IMR-90 (cell line): ENCODE measurements around the gene MEGF6. TPM values are rescaled to one million over a fixed set of nuclear protein-coding genes. Genes with fewer than 3 reads are reported as not detected.
A peak's percentile ranks its signal among the peaks of the same experiment; 100 is the strongest.

Source experiments
- ATAC-seq: fragments of 200-7000 bp; cut with Tn5 transposase; 2 replicates; pipeline ENCODE4 v1.9.1; 2020; ENCODE audit warnings: low read depth, mild to moderate bottlenecking, moderate library complexity
- BruUV-seq: library from RNA; stranded (reverse); fragments of 400-500 nt; replicated peaks from 2 replicates; lab custom pipeline; 2021; lab: Mats Ljungman, UMichigan
- CTCF ChIA-PET: fragments of 300-600 bp; formaldehyde crosslinking; extraction: SDS; loops from one replicate; lab custom pipeline; 2021; ENCODE audit warnings: antibody characterized with exemption; lab: Yijun Ruan, JAX
- POLR2A ChIA-PET: fragments of 300-600 bp; sonication (Branson Sonifier 250); formaldehyde crosslinking; loops from one replicate; lab custom pipeline; 2022; ENCODE audit warnings: antibody characterized with exemption; ENCODE audit not compliant: unreplicated experiment; lab: Charles Lee
- DNase-seq: peaks from one replicate; pipeline ENCODE4 v3.0.0; 2013
- H2AFZ ChIP-seq: replicated peaks from 2 replicates; pipeline ENCODE3; 2013; ENCODE audit warnings: low read length, mild to moderate bottlenecking; ENCODE audit not compliant: poor library complexity
- H2AK5ac ChIP-seq: 2 replicates; pipeline ENCODE4 v1.6.1; 2013; ENCODE audit warnings: low read depth, low read length, inconsistent platforms
- H2AK9ac ChIP-seq: replicated peaks from 2 replicates; pipeline ENCODE3; 2013; ENCODE audit warnings: mild to moderate bottlenecking, low read depth, low read length, moderate library complexity; ENCODE audit not compliant: poor library complexity
- H2BK120ac ChIP-seq: 2 replicates; pipeline ENCODE4 v1.6.1; 2013; ENCODE audit warnings: low read depth, low read length, inconsistent platforms
- H2BK15ac ChIP-seq: 3 replicates; pipeline ENCODE4 v1.6.1; 2013; ENCODE audit warnings: low read depth, low read length, inconsistent platforms
- H2BK20ac ChIP-seq: 2 replicates; pipeline ENCODE4 v1.6.1; 2013; ENCODE audit warnings: low read depth, mild to moderate bottlenecking, inconsistent platforms, low read length, moderate library complexity
- H2BK5ac ChIP-seq: 2 replicates; pipeline ENCODE4 v1.6.1; 2013; ENCODE audit warnings: mild to moderate bottlenecking, low read depth, low read length, inconsistent platforms; ENCODE audit not compliant: poor library complexity, severe bottlenecking
- H3K14ac ChIP-seq: replicated peaks from 2 replicates; pipeline ENCODE4 v1.6.1; 2013; ENCODE audit warnings: low read depth, low read length, inconsistent platforms
- H3K18ac ChIP-seq: 2 replicates; pipeline ENCODE4 v1.6.1; 2013; ENCODE audit warnings: low read depth, low read length, control low read depth
- H3K23ac ChIP-seq: 2 replicates; pipeline ENCODE4 v1.6.1; 2013; ENCODE audit warnings: low read depth, low read length, inconsistent platforms
- H3K27ac ChIP-seq: 2 replicates; pipeline ENCODE4 v1.5.1; 2013; ENCODE audit warnings: mild to moderate bottlenecking, control low read depth, low read length; ENCODE audit not compliant: insufficient read depth
- H3K27me3 ChIP-seq: 2 replicates; pipeline ENCODE4 v1.6.1; 2013; ENCODE audit warnings: low read length; ENCODE audit not compliant: control insufficient read depth, insufficient read depth
- H3K36me3 ChIP-seq: 2 replicates; pipeline ENCODE4 v1.6.1; 2013; ENCODE audit warnings: low read length, mixed read lengths; ENCODE audit not compliant: control insufficient read depth, insufficient read depth
- H3K4ac ChIP-seq: 2 replicates; pipeline ENCODE4 v1.6.1; 2013; ENCODE audit warnings: low read depth, low read length, inconsistent platforms
- H3K4me1 ChIP-seq: 2 replicates; pipeline ENCODE4 v1.6.1; 2013; ENCODE audit warnings: low read length, mixed read lengths; ENCODE audit not compliant: control insufficient read depth, insufficient read depth
- H3K4me2 ChIP-seq: 2 replicates; pipeline ENCODE4 v1.6.1; 2013; ENCODE audit warnings: low read depth, mild to moderate bottlenecking, control low read depth, low read length, moderate library complexity
- H3K4me3 ChIP-seq: 2 replicates; pipeline ENCODE4 v1.5.1; 2013; ENCODE audit warnings: low read depth, mild to moderate bottlenecking, control low read depth, low read length, moderate library complexity; ENCODE audit not compliant: insufficient read depth
- H3K56ac ChIP-seq: 2 replicates; pipeline ENCODE4 v1.6.1; 2013; ENCODE audit warnings: low read length, inconsistent platforms; ENCODE audit not compliant: insufficient read depth; ENCODE audit errors: extremely low read depth
- H3K79me1 ChIP-seq, 2 experiments: 2 replicates each; pipeline ENCODE4 v1.6.1; 2013; ENCODE audit warnings: low read length in 2 of 2, inconsistent platforms in 1 of 2, low read depth in 1 of 2
- H3K9ac ChIP-seq: 2 replicates; pipeline ENCODE4 v1.6.1; 2013; ENCODE audit warnings: low read depth, low read length, control low read depth
- H3K9me1 ChIP-seq: 2 replicates; pipeline ENCODE4 v1.6.1; 2013; ENCODE audit warnings: low read length, inconsistent platforms; ENCODE audit not compliant: insufficient read depth
- H3K9me3 ChIP-seq: 2 replicates; pipeline ENCODE4 v1.6.1; 2013; ENCODE audit warnings: low read length; ENCODE audit not compliant: control insufficient read depth, insufficient read depth
- H4K20me1 ChIP-seq: 2 replicates; pipeline ENCODE4 v1.6.1; 2013; ENCODE audit warnings: low read length, inconsistent platforms; ENCODE audit not compliant: insufficient read depth
- H4K5ac ChIP-seq: 2 replicates; pipeline ENCODE4 v1.6.1; 2013; ENCODE audit warnings: mild to moderate bottlenecking, low read depth, low read length, control low read depth
- H4K8ac ChIP-seq, 2 experiments: 2 replicates each; pipeline ENCODE4 v1.6.1; 2013; ENCODE audit warnings: low read depth in 2 of 2, low read length in 2 of 2, control low read depth in 1 of 2, inconsistent platforms in 1 of 2
- H4K91ac ChIP-seq: 2 replicates; pipeline ENCODE4 v1.6.1; 2013; ENCODE audit warnings: low read depth, low read length, inconsistent platforms; ENCODE audit not compliant: insufficient read depth
- BHLHE40 ChIP-seq: fragments of 150-350 bp; IDR thresholded peaks from 2 replicates; pipeline ENCODE4 v1.6.1; 2016; ENCODE audit warnings: mild to moderate bottlenecking, low read depth, low read length
- CEBPB ChIP-seq: IDR thresholded peaks from 2 replicates; pipeline ENCODE4 v1.6.1; 2012; ENCODE audit warnings: low read depth, low read length, improper control_type of control experiment
- CHD1 ChIP-seq: IDR thresholded peaks from 2 replicates; pipeline ENCODE4 v1.6.1; 2012; ENCODE audit warnings: low read depth, low read length, improper control_type of control experiment
- ELK1 ChIP-seq: fragments of 150-350 bp; IDR thresholded peaks from 2 replicates; pipeline ENCODE4 v1.6.1; 2016; ENCODE audit warnings: low read depth, mild to moderate bottlenecking, low read length, moderate library complexity, borderline replicate concordance
- MAFK ChIP-seq: IDR thresholded peaks from 2 replicates; pipeline ENCODE4 v1.6.1; 2012; ENCODE audit warnings: low read depth, low read length, improper control_type of control experiment
- MAZ ChIP-seq: IDR thresholded peaks from 2 replicates; pipeline ENCODE4 v1.6.1; 2012; ENCODE audit warnings: low read depth, mild to moderate bottlenecking, low read length, improper control_type of control experiment, moderate library complexity, borderline replicate concordance
- MXI1 ChIP-seq: IDR thresholded peaks from 2 replicates; pipeline ENCODE4 v1.6.1; 2012; ENCODE audit warnings: low read depth, mild to moderate bottlenecking, low read length, moderate library complexity, borderline replicate concordance
- NFE2L2 ChIP-seq: fragments of 150-350 bp; IDR thresholded peaks from 2 replicates; pipeline ENCODE4 v1.6.1; 2016; ENCODE audit warnings: low read depth, mild to moderate bottlenecking, low read length
- RAD21 ChIP-seq: IDR thresholded peaks from 2 replicates; pipeline ENCODE4 v1.6.1; 2012; ENCODE audit warnings: low read length, improper control_type of control experiment
- RCOR1 ChIP-seq: IDR thresholded peaks from 2 replicates; pipeline ENCODE4 v1.6.1; 2012; ENCODE audit warnings: mild to moderate bottlenecking, low read length, improper control_type of control experiment; ENCODE audit not compliant: insufficient replicate concordance
- RFX5 ChIP-seq: IDR thresholded peaks from 2 replicates; pipeline ENCODE4 v1.8.0; 2012; ENCODE audit warnings: low read depth, mild to moderate bottlenecking, low read length, moderate library complexity
- SMC3 ChIP-seq: fragments of 150-350 bp; IDR thresholded peaks from 2 replicates; pipeline ENCODE4 v1.6.1; 2016; ENCODE audit warnings: low read depth, mild to moderate bottlenecking, antibody characterized with exemption, low read length, moderate library complexity
- USF2 ChIP-seq: fragments of 150-350 bp; IDR thresholded peaks from 2 replicates; pipeline ENCODE4 v1.6.1; 2017; ENCODE audit warnings: mild to moderate bottlenecking, antibody characterized with exemption, low read length, low read depth
- WGBS, 2 experiments: methylation state at CpG; one replicate each; pipeline versions ENCODE4 v1.1.5 to v1.1.7; 2013; ENCODE audit warnings: missing lambda C conversion rate in 2 of 2; ENCODE audit not compliant: insufficient read length in 1 of 2; ENCODE audit errors: extremely low coverage in 2 of 2; 5-methylcytosine and 5-hydroxymethylcytosine counted together
- dilution Hi-C: fragments of 300-500 bp; cut with HindIII; formaldehyde crosslinking; loops from one replicate; pipeline ENCODE4 v1.14.3; 2018; ENCODE audit warnings: low sequenced_read_pairs; ENCODE audit not compliant: unreplicated experiment
- in situ Hi-C: fragments of 300-500 bp; cut with MboI; formaldehyde crosslinking; loops from 3 replicates; pipeline ENCODE4 v1.14.3; 2019; ENCODE audit warnings: low sequenced_read_pairs, inconsistent platforms, mixed read lengths
- intact Hi-C: fragments of 100-400 bp; cut with micrococcal nuclease; formaldehyde crosslinking; loops from 2 replicates; pipeline ENCODE4 v1.10.0; 2022
- polyA plus RNA-seq, 3 experiments: library from polyadenylated mRNA; depleted of rRNA; stranded (reverse); fragments of >200 nt; gene quantifications; 2 replicates each; pipeline ENCODE4 v1.2.3, GENCODE V29; 2012; ENCODE audit warnings: low replicate concordance in 1 of 3
- total RNA-seq: library from RNA; depleted of rRNA; stranded (reverse); fragments of >200 nt; gene quantifications from 2 replicates; pipeline ENCODE4 v1.2.3, GENCODE V29; 2012
- TF ChIP-seq, protein P1 (sequence below): conservative IDR thresholded peaks from 2 replicates; pipeline ENCODE4 v1.5.1; 2012; ENCODE audit warnings: mild to moderate bottlenecking, low read depth, low read length, improper control_type of control experiment

Gene MEGF6
- total and polyA plus RNA-seq, 2 of the 4 experiments (the other 2 are of a cell fraction), result 0.72 to 4.1 TPM

GRCh38 chr1:3542676-3543075 lies 68.6 kb downstream of the MEGF6 start:
- Histone ChIP-seq H3K4me1 (peaks cover 32% of the 10 kb centered on the region), H2AFZ (peak overlapping the region; percentile 91), H3K27me3 (no peaks in the 10 kb centered on the region), H4K5ac (peak overlapping the region; percentile 90), H3K23ac (peak overlapping the region; percentile 86), H2BK15ac (peak overlapping the region; percentile 96; the same call in 2 of the 3 replicates), H3K4ac (peak overlapping the region; percentile 98), H3K27ac (peak overlapping the region; percentile 96), H3K14ac (peak overlapping the region; percentile 95), H2BK5ac (peak overlapping the region; percentile 98), H4K91ac (peak overlapping the region; percentile 98), H3K9me3 (no peaks in the 10 kb centered on the region; the same call in 1 of the 2 replicates), H2BK20ac (peak overlapping the region; percentile 87), H4K8ac (peak overlapping the region; percentile 95), H3K4me2 (no peak overlapping the region; the same call in 1 of the 2 replicates), H3K36me3 (no peaks in the 10 kb centered on the region), H3K18ac (peak overlapping the region; percentile 92), H3K56ac (peak overlapping the region; percentile 22), H4K20me1 (no peaks in the 10 kb centered on the region), H3K9ac (peak overlapping the region; percentile 53), H2AK9ac (peak overlapping the region; percentile 94), H2BK120ac (peak overlapping the region; percentile 99), H3K4me3 (no peak overlapping the region), H3K79me1 (no peaks in the 10 kb centered on the region), H3K9me1 (0 out of 2 replicates have a peak, but pooled peaks cover 2% of the 10 kb centered on the region), H2AK5ac (peak overlapping the region; percentile 92)
- no peak for TF ChIP-seq RFX5
- no peak for TF ChIP-seq CEBPB
- no peak for TF ChIP-seq NFE2L2
- no peak for TF ChIP-seq RAD21
- no peak for TF ChIP-seq BHLHE40
- no peak for TF ChIP-seq MAZ
- TF ChIP-seq USF2, result no peak
- TF ChIP-seq ELK1, result no peak
- TF ChIP-seq MAFK, result no peak
- no peak for TF ChIP-seq CHD1
- TF ChIP-seq MXI1, result no peak
- TF ChIP-seq, protein P1, sequence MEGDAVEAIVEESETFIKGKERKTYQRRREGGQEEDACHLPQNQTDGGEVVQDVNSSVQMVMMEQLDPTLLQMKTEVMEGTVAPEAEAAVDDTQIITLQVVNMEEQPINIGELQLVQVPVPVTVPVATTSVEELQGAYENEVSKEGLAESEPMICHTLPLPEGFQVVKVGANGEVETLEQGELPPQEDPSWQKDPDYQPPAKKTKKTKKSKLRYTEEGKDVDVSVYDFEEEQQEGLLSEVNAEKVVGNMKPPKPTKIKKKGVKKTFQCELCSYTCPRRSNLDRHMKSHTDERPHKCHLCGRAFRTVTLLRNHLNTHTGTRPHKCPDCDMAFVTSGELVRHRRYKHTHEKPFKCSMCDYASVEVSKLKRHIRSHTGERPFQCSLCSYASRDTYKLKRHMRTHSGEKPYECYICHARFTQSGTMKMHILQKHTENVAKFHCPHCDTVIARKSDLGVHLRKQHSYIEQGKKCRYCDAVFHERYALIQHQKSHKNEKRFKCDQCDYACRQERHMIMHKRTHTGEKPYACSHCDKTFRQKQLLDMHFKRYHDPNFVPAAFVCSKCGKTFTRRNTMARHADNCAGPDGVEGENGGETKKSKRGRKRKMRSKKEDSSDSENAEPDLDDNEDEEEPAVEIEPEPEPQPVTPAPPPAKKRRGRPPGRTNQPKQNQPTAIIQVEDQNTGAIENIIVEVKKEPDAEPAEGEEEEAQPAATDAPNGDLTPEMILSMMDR, result no peak
- TF ChIP-seq RCOR1, result no peak
- no peak for TF ChIP-seq SMC3
- BruUV-seq, result no TSS peak
- DNase-seq, result no peak
- dilution Hi-C loops, result no loop called here
- in situ Hi-C loops, result no loop called here
- no peak; the same call in 1 of the 2 replicates for ATAC-seq
- intact Hi-C loops, result loop anchor here (5.0 kb wide), 1 partner anchor 40 kb away; no protein-coding TSS in a partner anchor
- CTCF ChIA-PET, result no interaction called here
- POLR2A ChIA-PET, result no interaction called here
- WGBS, 2 experiments, result 88% methylated on average over 5 of the region's 9 CpGs; no CpG with 5 or more reads in 1 of the 2 experiments
